Pons (tissue), 1 donor: ENCODE results near the gene NT5DC1.
"Not testable (repeated sequence)": the region's sequence is repeated elsewhere in the genome, so short reads cannot be mapped to it uniquely, and the experiment has no call there.

ENCODE experiments used
- DNase-seq: peaks from one replicate; pipeline ENCODE4 v3.0.0-alpha.2; 2016; ENCODE audit warnings: low spot score

The NT5DC1 gene

DNA sequence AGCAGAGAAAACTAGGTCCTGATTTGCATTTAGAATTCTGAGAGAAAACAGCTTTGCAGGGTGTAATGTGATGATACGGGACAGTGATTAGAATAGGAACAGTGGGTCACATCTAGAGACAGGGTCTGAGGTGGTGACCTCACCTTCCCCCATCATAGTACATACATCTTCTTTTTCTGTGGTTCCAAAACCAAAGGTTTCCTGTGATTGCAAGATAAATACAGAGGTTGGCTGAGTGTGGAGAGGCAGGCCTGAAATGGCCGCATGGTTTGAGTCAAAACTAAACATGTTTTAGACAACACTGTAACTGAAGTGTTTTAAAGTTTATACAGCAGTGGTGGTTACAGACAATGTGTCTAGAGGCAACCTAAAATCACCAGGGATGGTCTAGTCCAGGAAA lies 10.4 kb upstream of the NT5DC1 start:
- DNase-seq = no peak

DNA sequence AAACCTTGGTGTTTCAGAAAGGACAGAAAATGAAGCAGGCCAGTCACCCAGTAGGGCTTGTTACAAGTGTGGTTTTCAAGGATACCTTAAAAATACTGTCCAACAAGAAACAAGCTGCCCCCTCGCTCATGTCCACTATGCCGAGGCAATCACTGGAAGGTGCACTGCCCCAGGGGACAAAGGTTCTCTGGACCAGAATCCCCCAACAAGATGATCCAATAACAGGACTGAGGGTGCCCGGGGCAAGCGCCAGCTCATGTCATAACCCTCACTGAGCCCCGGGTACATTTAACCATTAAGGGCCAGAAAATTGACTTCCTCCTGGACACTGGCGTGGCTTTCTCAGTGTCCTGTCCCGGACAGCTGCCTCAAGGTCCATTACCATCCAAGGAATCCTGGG lies 6.6 kb upstream of the NT5DC1 start:
- DNase-seq = no peak

DNA sequence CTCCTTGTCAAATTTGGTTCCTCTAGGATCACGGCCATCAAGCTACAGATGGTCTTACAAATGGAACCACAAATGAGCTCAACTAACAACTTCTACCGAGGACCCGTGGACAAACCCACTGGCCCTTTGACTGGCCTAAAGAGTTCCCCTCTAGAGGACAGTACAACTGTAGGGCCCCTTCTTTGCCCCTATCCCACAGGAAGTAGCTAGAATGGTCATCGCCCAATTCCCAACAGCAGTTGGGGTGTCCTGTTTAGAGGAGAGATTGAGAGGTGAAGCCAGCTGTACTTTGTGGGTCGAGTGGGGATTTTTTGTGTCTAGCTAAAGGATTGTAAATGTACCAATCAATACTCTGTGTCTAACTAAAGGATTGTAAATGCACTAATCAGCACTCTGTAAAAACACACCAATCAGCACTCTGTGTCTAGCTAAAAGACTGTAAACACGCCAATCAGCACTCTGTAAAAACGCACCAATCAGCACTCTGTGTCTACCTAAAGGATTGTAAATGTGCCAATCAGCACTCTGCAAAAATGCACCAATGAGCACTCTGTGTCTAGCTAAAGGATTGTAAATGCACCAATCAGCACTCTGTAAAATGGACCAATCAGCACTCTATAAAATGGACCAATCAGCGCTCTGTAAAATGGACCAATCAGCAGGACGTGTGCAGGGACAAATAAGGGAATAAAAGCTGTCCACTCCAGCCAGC lies 4.4 kb upstream of the NT5DC1 start:
- not testable (repeated sequence) for DNase-seq

DNA sequence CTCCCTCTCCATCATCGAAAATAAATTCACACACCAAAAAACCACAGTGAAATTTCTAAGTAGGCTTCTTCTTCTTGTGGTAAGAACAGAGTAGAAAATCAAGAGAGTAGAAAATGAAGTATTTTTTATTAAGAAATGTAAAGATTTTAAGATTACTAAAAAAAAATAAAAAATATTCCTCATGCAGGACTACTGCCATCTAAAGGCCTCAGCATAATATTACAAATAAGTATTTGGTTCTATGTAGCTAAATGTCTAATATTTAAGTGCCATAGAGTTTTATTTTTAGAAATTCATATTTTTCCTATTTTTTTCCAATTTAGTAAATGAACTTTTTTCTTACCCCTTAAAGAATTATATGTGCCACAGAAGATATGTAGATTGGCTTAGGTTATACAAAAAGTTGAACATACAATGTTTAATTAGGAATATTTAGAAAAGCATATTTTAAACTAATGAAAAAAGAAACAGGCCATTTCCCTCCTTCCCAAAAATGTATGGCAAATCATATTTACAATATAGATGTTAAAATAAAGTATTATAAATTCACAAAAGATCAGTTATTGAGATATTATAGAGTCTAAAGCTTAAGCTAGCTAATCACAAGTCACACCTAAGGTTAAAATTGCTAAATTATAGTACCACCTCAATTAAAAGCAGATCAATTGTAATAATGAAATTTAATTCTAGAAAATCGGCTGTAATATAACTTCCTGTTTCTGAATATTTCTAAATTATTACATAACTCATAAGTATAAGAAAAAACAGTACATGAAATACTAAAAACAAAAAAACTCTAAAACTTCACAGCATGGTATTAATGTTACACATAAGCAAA lies 3.5 kb upstream of the NT5DC1 start:
- no peak for DNase-seq

GRCh38 chr6:116099036-116099435 lies 1.6 kb upstream of the NT5DC1 start:
- peak; percentile 56 for DNase-seq

GRCh38 chr6:116101302-116101718 lies 657 bp downstream of the NT5DC1 start:
- DNase-seq = peak; percentile 75

GRCh38 chr6:116101790-116102189 lies 1.1 kb downstream of the NT5DC1 start:
- peak; percentile 46 for DNase-seq

GRCh38 chr6:116102873-116103272 lies 2.2 kb downstream of the NT5DC1 start:
- peak; percentile 34 for DNase-seq

GRCh38 chr6:116104636-116105035 lies 4.0 kb downstream of the NT5DC1 start:
- DNase-seq = no peak

DNA sequence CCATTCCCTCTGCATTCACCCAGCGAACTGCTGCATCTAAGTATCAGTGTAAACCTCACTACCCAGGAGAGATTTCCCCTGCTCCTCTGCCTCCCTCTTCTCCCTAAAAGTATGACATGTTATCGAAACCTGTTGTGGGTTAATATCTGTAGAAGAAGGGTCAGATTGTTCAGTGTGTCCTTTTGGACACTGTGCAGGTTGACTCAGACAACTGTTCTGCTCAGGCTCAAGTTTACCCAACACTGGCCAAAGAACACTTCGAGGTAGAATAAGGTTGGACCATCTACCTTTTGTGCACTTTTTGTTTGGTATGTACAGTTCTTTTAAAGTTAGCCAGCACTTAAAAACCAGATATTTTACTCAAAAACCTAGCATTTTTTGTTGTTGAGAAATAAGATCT lies 4.6 kb downstream of the NT5DC1 start:
- no peak for DNase-seq

DNA sequence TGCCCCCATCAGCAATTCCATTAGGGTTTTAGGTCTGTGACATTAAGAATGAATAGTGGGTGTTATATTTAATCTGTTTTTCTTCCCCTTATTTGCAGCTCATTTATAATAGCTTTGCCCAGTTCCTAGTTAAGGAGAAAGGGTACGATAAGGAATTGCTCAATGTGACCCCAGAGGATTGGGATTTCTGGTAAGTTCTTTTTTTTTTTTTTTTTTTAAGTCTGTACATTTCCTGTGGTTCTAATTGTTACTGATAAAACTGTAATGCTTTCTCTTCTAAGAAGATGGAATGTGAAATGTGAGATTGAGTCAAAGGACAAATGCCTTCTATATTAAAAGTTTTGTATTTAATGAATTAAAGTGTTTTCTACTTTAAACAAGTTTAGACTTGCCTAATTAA lies 5.5 kb downstream of the NT5DC1 start:
- DNase-seq = no peak

DNA sequence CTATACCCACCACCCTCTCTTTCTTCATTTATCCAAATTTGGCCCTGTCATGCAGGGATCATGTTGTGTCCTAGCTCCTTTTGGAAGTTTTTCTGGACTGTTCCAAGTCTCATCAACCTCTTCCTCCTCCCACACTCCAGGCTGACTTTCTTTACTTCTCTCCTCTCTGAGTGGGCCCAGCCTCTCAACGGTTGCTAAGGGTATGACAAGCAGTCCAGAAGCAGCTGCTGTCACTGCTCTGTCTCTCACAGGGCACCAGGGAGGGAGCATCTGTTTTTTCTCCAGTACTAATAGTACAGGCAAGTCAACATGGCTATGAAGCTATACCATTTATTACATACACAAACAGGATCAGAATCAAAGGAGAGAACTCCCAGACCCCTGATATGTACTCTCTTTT lies 8.2 kb downstream of the NT5DC1 start:
- no peak for DNase-seq

GRCh38 chr6:116111552-116112528 lies 11.2 kb downstream of the NT5DC1 start:
- peak; percentile 68 for DNase-seq

DNA sequence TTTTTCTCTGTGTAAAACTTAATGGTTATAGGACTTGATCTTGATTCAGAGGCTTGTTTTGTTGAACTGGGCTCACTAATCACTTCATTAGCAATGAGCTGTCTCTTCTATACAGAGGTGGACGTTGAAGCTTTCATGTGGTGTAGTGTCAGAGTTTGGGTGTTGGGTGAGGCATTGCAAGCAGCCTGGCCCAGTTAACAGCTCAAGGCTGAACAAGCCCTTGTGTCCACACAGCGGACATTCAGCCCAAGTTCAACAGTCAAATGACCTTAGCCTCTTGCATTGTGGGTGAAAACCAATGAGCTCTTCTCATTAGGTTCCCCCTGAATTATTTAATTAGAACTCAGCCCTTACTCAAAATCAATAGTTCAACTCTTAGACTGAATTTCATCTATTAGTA lies 12.7 kb downstream of the NT5DC1 start:
- DNase-seq = no peak

DNA sequence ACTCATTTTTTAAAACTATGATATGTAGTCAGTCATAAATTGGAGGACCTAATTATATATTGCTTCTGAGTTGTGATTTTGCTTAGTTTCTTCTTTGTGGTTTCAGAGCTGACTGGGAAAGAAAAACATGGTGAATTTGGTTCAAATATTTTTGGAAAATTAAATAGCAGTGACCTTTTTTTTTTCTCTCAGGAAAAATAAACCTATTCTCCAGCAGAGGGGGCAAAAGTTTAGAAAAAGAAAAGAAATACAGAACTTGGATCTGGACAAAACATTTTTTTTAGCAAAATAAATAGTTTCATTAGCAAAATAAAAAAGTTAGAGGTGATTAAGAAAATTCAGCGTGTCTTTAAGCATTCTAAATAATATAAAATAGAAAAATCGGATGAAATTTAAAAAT lies 15.1 kb downstream of the NT5DC1 start:
- no peak for DNase-seq

DNA sequence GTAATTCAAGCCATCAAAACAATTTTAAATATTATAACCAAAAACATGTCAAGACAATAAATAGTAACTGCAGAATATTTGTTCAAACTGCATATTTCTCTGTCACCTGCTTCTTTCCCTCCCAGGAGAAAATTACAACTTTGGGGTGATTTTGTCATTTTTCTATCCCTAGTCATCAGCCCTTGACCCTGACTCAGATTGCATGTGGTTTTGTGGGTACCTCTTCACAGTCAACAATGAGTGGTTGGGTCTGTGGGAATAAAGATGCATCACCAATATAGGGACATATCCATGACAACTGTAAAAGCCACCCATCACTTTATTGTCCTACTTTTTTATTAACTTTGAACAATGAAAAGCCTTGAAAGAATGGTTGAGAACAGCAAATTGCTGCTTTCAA lies 18.0 kb downstream of the NT5DC1 start:
- no peak for DNase-seq

- DNase-seq = no peak
Observed at GRCh38 chr6:116120430-116120829, 19.8 kb downstream of the NT5DC1 start.

DNA sequence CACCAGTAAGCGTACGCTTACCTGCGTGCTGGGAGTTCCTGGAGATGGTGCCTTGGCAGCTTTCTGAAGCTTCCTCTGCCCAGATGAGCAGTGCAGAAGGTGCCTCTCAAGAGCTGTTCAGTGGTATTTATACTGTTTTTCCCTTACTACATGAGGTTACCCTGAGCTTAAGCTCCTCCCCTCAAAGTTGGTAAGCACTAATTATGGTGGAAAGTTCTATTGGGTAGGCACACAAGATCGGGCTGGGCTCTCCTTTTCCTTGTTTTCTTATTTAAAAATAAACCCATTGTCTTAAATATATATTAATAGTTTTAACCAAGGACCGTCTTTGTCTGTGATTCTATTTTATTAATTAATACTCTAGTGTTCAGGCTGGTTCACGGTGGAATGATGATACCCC lies 25.4 kb downstream of the NT5DC1 start, which contains the start of gene COL10A1:
COL10A1 (minus strand) TSS at position 101 of the 400 bp plus-strand sequence. CDS start 640 bp downstream, outside the sequence.
- no peak for DNase-seq

GRCh38 chr6:116127771-116128493 lies 27.3 kb downstream of the NT5DC1 start:
- no peak for DNase-seq

DNA sequence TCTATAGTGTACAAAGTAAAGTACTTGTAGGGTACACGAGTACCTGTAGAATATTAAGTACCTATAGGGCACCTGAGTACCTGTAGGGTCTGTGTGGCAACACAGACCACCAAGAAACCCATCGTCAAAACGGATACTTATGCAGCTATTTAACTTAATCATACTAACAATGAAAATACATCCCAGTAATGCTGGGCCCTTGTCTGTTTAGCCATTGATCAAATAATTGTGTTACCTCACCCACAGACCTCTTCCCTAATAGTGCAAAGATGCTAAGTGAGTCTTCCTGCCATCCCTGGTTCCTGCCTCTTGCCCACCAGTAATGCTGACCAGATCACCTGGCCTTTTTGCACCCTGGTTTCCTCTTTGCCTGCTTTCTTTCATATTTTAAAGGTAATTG lies 32.8 kb downstream of the NT5DC1 start:
- no peak for DNase-seq

DNA sequence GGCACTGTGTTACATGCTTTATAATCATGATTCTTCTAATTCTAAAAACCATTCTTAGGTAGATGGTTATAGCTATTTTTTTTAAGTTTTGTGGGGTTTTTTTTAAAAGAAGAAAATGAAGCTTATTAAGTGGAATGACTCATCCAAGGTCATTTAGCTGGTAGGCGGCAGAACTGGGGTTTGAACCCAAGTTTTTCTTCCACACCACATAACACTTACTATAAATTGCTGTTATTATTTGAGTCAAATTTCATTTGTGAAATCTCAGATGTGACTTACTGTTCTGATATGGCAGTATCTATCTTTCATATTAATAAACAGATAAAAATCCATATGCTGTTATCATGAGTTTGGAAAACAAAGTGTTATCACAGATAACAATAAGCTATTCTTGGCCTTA lies 35.7 kb downstream of the NT5DC1 start:
- no peak for DNase-seq
